NCI-H1105 (cell line): Measurements from ENCODE around the gene FANCG.

Source experiments
- DNase-seq: peaks from one replicate; lab custom pipeline; 2025; lab: John Stamatoyannopoulos, UW

FANCG gene

GRCh38 chr9:35103660-35104191 is 24.0 kb upstream of the FANCG start:
- DNase-seq: no peak

DNA sequence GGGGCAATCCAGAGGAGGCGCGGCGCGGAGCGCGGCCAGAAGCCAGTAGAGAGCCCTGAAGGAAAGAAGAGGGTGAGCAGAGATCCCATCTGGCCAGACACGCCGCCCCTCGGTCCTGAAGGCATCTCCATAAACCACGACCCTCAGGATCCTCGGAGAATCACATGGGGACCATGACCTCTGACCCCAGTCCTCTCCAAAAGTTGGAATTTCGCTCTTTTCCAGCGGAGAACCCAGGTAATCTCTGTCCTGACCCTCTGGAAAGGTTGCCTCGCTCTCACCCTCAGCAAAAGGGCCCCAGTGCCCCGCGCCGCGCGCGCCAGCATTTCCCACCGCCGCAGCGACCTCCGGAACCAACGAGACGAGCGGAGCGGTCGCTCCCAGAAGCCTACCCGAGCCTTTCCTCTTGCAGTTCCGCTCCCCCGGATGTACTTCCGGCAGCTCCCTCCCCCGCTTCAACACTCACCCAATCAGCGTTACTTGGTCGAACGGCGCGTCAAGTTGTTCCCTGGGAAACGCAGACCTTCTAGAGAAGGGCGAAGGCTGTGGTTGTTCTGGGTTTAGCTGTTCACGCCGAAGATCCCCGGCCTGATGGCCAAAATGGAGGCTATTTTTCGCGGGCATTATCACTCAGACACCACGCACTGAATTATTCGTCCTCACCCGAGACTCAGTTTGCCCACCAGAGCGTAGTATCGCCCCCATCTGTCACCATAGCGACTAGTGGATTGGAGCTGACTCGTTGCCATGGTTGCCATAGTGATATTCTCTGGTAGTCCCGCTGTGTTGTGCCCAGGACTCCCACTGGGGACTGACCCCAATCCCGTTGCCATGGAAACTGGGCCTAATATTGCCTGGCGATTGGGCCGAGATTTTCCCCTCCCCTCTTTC is 23.3 kb upstream of the FANCG start, which contains the start of gene STOML2:
TSS of gene STOML2 (minus strand) at position 363 of the 891 bp plus-strand sequence. CDS start at position 326, 37 bp downstream.
- DNase-seq: peak; percentile 93

GRCh38 chr9:35102465-35102768 is 22.7 kb upstream of the FANCG start:
- DNase-seq: no peak

DNA sequence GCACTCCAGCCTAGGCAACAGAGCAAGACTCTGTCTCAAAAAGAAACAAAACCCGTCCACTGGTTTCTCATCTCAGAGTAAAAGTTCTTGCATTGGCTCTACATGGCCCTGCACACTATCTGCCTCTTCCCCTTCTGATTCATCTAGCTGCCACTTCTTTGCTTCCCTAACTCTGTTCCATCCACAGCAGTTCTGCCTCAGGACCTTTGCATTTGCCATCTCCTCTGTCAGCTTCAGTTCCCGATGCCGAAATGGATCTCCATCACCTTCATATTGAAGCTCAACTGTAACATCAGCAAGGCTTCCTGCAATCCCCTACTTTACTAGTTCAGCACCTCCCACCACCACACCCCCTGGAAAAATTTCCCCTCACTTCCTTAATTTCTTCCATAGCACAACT is 17.8 kb upstream of the FANCG start:
- no peak for DNase-seq

DNA sequence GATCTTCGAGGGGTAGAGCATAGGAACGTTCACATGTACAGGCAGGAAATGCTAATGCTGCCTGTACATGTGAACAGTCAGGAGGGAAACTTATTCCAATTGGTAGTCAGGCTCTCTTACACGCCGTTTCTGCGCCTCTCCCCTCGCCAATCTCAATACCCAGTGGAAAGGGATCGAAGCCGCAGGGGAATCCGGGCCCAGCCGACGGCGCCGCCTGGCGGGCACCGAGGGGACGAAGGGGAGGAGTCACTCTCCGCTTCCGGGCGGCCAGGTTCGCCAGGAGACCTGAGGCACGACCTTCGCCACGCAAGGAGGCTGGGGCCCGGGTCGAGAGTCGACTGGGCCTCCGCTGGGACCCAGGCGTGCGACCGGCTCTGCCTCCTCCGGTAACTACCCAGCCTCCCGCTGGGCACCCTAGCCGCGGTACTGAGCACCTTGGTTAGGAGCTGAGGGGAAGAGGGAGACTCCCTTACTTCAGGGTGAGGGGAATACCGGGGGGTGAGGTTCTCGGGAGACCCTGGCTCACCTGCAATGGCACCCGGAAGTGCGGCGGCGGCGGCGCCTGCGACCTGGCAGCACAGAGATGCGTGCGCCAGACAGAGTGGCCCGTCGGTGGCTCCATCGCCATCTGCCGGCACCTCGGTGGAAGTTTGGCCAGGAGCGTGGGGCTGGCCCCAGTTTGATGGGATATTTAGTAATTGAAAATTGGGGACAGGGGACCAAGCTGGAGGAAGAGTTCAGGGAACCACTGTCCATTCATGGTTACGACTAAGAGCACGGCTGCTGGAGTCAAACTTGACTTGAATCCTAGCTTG is 16.5 kb upstream of the FANCG start, which contains the start of gene PIGO:
TSS of gene PIGO (minus strand) at position 557 of the 815 bp plus-strand sequence. CDS start 1,026 bp downstream, outside the sequence.
- peak; percentile 85 for DNase-seq

DNA sequence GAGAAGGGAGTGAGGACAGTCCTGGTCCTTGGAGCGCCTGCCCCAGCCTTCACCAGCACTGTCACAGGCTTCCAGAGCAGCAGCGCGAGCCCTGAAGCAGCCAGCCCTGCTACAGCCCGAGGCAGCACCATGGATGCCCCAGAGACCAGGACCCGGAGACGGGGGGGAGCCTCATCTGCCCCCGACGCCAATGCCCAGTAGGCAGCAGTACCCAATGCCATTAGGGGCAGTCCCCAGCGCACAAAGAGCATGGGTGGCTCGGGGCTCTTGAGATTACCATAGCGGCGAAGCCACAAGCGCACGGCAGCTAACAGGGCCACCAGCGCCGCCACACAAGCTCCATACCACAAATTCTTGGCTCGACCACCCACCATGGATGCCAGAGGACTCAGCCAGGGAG is 11.8 kb upstream of the FANCG start:
- no peak for DNase-seq

- DNase-seq: no peak
Observed at GRCh38 chr9:35089434-35089833, 9.7 kb upstream of the FANCG start.

GRCh38 chr9:35085078-35085477 is 5.3 kb upstream of the FANCG start:
- no peak for DNase-seq

DNA sequence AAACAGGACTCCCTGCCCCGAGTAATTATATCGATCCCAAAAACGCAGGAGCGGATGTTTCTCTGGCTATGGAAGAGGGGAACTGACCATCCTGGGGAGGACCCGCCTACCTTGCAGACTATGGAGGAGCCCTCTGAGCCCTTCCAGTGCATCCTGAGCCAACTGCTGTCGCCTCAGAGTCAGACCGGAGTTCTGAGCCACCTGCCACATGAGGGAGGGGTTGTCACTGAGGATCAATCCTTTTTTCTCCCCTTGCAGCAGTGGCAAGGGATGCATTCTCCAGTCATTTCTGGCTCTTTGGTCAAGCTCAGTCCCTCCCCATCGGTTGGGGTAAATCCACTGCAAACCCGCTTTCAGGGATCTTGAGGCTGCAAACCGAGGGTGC is 709 bp downstream of the FANCG start:
- DNase-seq: peak; percentile 10

- no peak for DNase-seq
Observed at GRCh38 chr9:35078066-35078465, 1.7 kb downstream of the FANCG start.

- no peak for DNase-seq
Observed at GRCh38 chr9:35076848-35077247, 2.9 kb downstream of the FANCG start.

DNA sequence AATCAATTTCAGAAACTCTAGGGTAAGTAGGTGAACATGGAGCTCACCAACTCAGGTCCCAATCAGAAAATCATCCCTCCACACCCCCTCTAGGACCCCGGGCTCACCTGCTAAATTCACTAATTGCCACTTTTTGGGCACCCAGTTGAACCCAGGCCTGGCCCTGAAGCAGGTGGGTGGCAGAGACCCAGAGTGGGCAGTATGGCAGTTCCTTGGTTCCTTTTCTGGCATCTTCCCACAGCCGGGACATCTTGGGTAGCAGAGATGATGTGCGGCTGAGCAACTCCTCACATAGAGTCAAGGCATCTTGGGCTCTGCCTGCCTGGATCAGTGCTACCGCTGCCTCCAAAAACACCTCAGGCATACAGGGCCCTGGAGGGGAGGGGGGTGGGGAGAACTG is 4.4 kb downstream of the FANCG start:
- DNase-seq: no peak

DNA sequence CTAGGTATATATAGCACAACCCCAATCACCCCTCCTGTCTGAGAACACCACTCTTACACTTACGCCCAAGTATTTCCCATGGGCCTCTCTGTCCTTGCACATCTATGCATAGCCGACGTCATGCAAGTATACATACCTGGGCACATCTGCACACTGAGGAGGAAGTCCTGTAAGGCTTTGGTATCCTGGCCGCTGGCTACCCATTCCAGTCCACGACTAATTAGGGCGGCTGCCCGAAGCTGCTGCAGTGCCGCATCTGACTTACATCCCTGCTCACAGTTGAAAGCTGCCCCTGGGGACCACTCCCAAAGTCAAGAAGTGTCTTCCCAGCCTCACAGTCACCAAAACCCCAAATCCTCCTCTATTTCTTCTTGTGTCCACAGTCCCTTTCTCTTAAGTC is 5.0 kb downstream of the FANCG start:
- no peak for DNase-seq

- no peak for DNase-seq
Observed at GRCh38 chr9:35074141-35074540, 5.6 kb downstream of the FANCG start.

DNA sequence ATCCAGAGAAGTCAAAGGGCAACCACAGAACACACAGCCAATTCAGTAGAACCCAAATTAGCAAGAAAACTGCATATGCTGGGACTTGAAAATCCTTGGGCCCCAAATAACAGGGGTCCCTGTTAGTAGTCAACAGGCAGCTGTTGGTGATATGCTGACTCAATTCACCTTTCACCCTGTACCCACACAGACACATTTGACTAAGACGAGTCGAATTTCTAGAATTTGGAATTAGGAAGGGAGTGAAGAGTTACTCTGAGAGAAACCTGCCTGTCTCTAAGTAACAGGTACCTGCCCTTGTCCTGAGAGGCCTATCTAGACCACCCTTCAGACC is 6.5 kb downstream of the FANCG start:
- DNase-seq: no peak

GRCh38 chr9:35072461-35073278 is 7.1 kb downstream of the FANCG start, which contains the start of gene VCP:
Gene VCP (minus strand): TSS chr9:35072625. CDS start chr9:35072353, 272 bp downstream.
- peak; percentile 96 for DNase-seq

GRCh38 chr9:35071814-35072460 is 7.8 kb downstream of the FANCG start:
- peak; percentile 70 for DNase-seq

DNA sequence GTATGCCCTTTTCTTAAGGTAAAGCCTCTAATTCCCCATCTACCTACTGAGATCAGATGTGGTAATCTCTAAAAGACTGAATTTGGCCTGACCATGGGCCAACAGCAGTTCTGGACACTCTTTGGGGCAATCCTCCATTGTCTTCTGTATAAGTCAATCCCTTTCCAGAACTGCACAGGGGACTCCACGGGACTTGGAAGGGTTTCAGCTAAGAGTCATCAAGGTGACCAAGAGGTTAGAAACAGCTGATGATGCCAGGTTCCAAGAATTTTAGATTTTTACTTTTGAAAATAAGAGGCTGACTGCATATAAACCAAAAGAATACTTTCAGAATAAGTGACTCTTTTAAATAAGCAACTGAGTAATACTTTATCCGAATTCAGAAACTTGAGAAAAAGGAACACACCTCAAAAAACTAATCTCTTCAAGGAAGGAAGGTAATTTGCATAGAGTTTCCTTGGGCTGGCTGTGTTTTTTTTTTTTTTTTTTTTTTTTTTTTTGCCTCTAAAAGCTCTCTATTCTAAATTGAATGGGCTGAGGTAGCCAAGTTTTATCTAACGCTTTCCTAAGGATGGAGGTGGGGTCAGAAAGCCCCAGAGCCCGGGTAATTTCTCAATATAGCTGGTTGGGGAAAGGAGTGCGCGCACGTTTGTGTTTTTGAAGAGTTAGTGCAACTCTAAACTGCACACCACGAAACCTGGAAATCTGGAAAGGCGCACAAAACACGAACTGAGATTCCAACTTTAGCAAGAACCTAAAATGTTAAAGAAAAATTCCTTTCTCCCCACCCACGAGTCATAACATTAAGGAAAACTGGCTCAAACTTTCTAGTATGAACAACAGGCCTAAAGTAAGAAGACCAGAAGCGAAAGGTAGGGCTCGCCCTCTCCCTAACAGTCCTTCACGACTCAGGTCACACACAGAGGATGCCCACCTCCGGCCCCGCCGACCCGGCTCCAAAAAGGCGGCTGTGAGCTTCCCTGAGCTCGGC is 8.6 kb downstream of the FANCG start:
- DNase-seq: no peak

DNA sequence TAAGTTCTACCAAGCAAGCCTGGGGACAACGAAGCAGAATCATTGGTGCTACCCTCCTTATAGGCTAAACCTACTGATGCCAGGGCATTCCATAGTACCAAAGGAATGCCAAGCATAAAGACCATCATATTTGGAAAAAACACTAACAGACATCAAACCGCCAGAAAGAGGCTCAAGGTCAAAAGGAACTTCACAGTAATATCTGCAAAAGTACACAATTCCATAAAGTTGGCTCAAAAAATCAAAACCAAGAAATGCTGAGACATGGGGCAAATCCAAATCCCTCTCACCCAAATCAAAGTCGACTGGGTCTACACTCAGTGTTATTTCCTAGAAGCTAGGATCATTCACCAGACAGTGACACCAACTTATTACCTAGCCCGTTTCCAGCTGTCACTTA is 10.7 kb downstream of the FANCG start:
- DNase-seq: no peak

GRCh38 chr9:35067056-35067455 is 12.7 kb downstream of the FANCG start:
- DNase-seq: no peak
